ENCODE data around the gene CRTC1. TPM values are rescaled to one million over a fixed set of nuclear protein-coding genes. Genes with fewer than 3 reads are reported as not detected.

Gene CRTC1
- total and polyA plus RNA-seq, 9 donors, result 4.3 to 18.7 (median 14.7) TPM

GRCh38 chr19:18745012-18745735 lies 61.7 kb downstream of the CRTC1 start:
- 35% methylated on average over 15 of the region's 26 CpGs for WGBS (ENCODE audit: insufficient coverage)
- H3K27ac ChIP-seq (ENCODE audit: low read length), result peak overlapping the region; percentile 69
- H3K36me3 ChIP-seq (ENCODE audit: control insufficient read depth, insufficient read depth, low read length), result peaks cover 6% of the 10 kb centered on the region
- no peaks in the 10 kb centered on the region for H3K9me3 ChIP-seq (replicated peaks; ENCODE audit: control insufficient read depth, low read depth, low read length)
- H3K4me1 ChIP-seq (ENCODE audit: control insufficient read depth, insufficient read depth, low read length), result peaks cover 72% of the 10 kb centered on the region
- no peaks in the 10 kb centered on the region for H3K27me3 ChIP-seq (ENCODE audit: control insufficient read depth, insufficient read depth, low read length)
- DNase-seq, result peak; percentile 69
- H3K4me3 ChIP-seq (ENCODE audit: low read length), result no peak overlapping the region

GRCh38 chr19:18745931-18746330 lies 62.5 kb downstream of the CRTC1 start:
- Histone ChIP-seq H3K27ac (ENCODE audit: low read length) (peak overlapping the region; percentile 69), H3K36me3 (ENCODE audit: control insufficient read depth, insufficient read depth, low read length) (peaks cover 9% of the 10 kb centered on the region), H3K27me3 (ENCODE audit: control insufficient read depth, insufficient read depth, low read length) (no peaks in the 10 kb centered on the region), H3K4me3 (ENCODE audit: low read length) (no peak overlapping the region), H3K9me3 (replicated peaks; ENCODE audit: control insufficient read depth, low read depth, low read length) (no peaks in the 10 kb centered on the region), H3K4me1 (ENCODE audit: control insufficient read depth, insufficient read depth, low read length) (peaks cover 73% of the 10 kb centered on the region)
- WGBS (ENCODE audit: insufficient coverage), result 38% methylated on average over 5 of the region's 5 CpGs
- DNase-seq, result no peak

GRCh38 chr19:18746401-18747325 lies 63.2 kb downstream of the CRTC1 start:
- 15% methylated on average over 21 of the region's 29 CpGs for WGBS (ENCODE audit: insufficient coverage)

GRCh38 chr19:18749362-18750231 lies 66.1 kb downstream of the CRTC1 start:
- Histone ChIP-seq H3K36me3 (ENCODE audit: control insufficient read depth, insufficient read depth, low read length) (peaks cover 20% of the 10 kb centered on the region), H3K9me3 (replicated peaks; ENCODE audit: control insufficient read depth, low read depth, low read length) (no peaks in the 10 kb centered on the region), H3K27ac (ENCODE audit: low read length) (no peak overlapping the region), H3K4me1 (ENCODE audit: control insufficient read depth, insufficient read depth, low read length) (peaks cover 37% of the 10 kb centered on the region), H3K4me3 (ENCODE audit: low read length) (no peak overlapping the region), H3K27me3 (ENCODE audit: control insufficient read depth, insufficient read depth, low read length) (no peaks in the 10 kb centered on the region)
- no peak for DNase-seq
- WGBS (ENCODE audit: insufficient coverage), result 88% methylated on average over 20 of the region's 23 CpGs

More at GRCh38 chr19:18746401-18747325, 63.2 kb downstream of the CRTC1 start:
- Histone ChIP-seq H3K9me3 (replicated peaks; ENCODE audit: control insufficient read depth, low read depth, low read length) (no peaks in the 10 kb centered on the region), H3K4me1 (ENCODE audit: control insufficient read depth, insufficient read depth, low read length) (peaks cover 66% of the 10 kb centered on the region), H3K27ac (ENCODE audit: low read length) (peak overlapping the region; percentile 86), H3K4me3 (ENCODE audit: low read length) (no peak overlapping the region), H3K36me3 (ENCODE audit: control insufficient read depth, insufficient read depth, low read length) (peaks cover 11% of the 10 kb centered on the region), H3K27me3 (ENCODE audit: control insufficient read depth, insufficient read depth, low read length) (no peaks in the 10 kb centered on the region)
- peak; percentile 89 for DNase-seq

- H3K9me3 ChIP-seq (replicated peaks; ENCODE audit: control insufficient read depth, low read depth, low read length), result no peaks in the 10 kb centered on the region
- H3K27ac ChIP-seq (ENCODE audit: low read length), result no peak overlapping the region
- H3K27me3 ChIP-seq (ENCODE audit: control insufficient read depth, insufficient read depth, low read length), result no peaks in the 10 kb centered on the region
- no peak overlapping the region for H3K4me3 ChIP-seq (ENCODE audit: low read length)
- 40% methylated on average over 14 of the region's 19 CpGs for WGBS (ENCODE audit: insufficient coverage)
- peaks cover 29% of the 10 kb centered on the region for H3K4me1 ChIP-seq (ENCODE audit: control insufficient read depth, insufficient read depth, low read length)
- no peak for DNase-seq
- peaks cover 20% of the 10 kb centered on the region for H3K36me3 ChIP-seq (ENCODE audit: control insufficient read depth, insufficient read depth, low read length)
Measured at GRCh38 chr19:18750295-18750970, 67.0 kb downstream of the CRTC1 start.

GRCh38 chr19:18751571-18751970 lies 68.1 kb downstream of the CRTC1 start:
- Histone ChIP-seq H3K4me3 (ENCODE audit: low read length) (no peak overlapping the region), H3K27ac (ENCODE audit: low read length) (no peak overlapping the region), H3K9me3 (replicated peaks; ENCODE audit: control insufficient read depth, low read depth, low read length) (no peaks in the 10 kb centered on the region), H3K36me3 (ENCODE audit: control insufficient read depth, insufficient read depth, low read length) (peaks cover 26% of the 10 kb centered on the region), H3K4me1 (ENCODE audit: control insufficient read depth, insufficient read depth, low read length) (peaks cover 17% of the 10 kb centered on the region), H3K27me3 (ENCODE audit: control insufficient read depth, insufficient read depth, low read length) (no peaks in the 10 kb centered on the region)
- DNase-seq, result no peak
- WGBS (ENCODE audit: insufficient coverage), result 92% methylated on average over 7 of the region's 10 CpGs

GRCh38 chr19:18754501-18754900 lies 71.0 kb downstream of the CRTC1 start:
- Histone ChIP-seq H3K27ac (ENCODE audit: low read length) (no peak overlapping the region), H3K4me3 (ENCODE audit: low read length) (no peak overlapping the region), H3K4me1 (ENCODE audit: control insufficient read depth, insufficient read depth, low read length) (peaks cover 9% of the 10 kb centered on the region), H3K27me3 (ENCODE audit: control insufficient read depth, insufficient read depth, low read length) (no peaks in the 10 kb centered on the region), H3K36me3 (ENCODE audit: control insufficient read depth, insufficient read depth, low read length) (peaks cover 32% of the 10 kb centered on the region), H3K9me3 (replicated peaks; ENCODE audit: control insufficient read depth, low read depth, low read length) (no peaks in the 10 kb centered on the region)
- WGBS (ENCODE audit: insufficient coverage), result no CpG with 5 or more reads among the region's 4 CpGs
- DNase-seq, result no peak

- Histone ChIP-seq H3K27ac (ENCODE audit: low read length) (no peak overlapping the region), H3K27me3 (ENCODE audit: control insufficient read depth, insufficient read depth, low read length) (no peaks in the 10 kb centered on the region), H3K9me3 (replicated peaks; ENCODE audit: control insufficient read depth, low read depth, low read length) (no peaks in the 10 kb centered on the region), H3K36me3 (ENCODE audit: control insufficient read depth, insufficient read depth, low read length) (peaks cover 21% of the 10 kb centered on the region), H3K4me1 (ENCODE audit: control insufficient read depth, insufficient read depth, low read length) (peaks cover 12% of the 10 kb centered on the region), H3K4me3 (ENCODE audit: low read length) (no peak overlapping the region)
- DNase-seq, result no peak
- WGBS (ENCODE audit: insufficient coverage), result 86% methylated on average over 15 of the region's 16 CpGs
Measured at GRCh38 chr19:18756896-18757295, 73.4 kb downstream of the CRTC1 start.

- H3K27me3 ChIP-seq (ENCODE audit: control insufficient read depth, insufficient read depth, low read length), result no peaks in the 10 kb centered on the region
- no peak overlapping the region for H3K4me3 ChIP-seq (ENCODE audit: low read length)
- no peak overlapping the region for H3K27ac ChIP-seq (ENCODE audit: low read length)
- no peaks in the 10 kb centered on the region for H3K9me3 ChIP-seq (replicated peaks; ENCODE audit: control insufficient read depth, low read depth, low read length)
- DNase-seq, result no peak
- peaks cover 36% of the 10 kb centered on the region for H3K4me1 ChIP-seq (ENCODE audit: control insufficient read depth, insufficient read depth, low read length)
- WGBS (ENCODE audit: insufficient coverage), result 85% methylated on average over 15 of the region's 19 CpGs
- peaks cover 17% of the 10 kb centered on the region for H3K36me3 ChIP-seq (ENCODE audit: control insufficient read depth, insufficient read depth, low read length)
Measured at GRCh38 chr19:18759304-18759994, 76.0 kb downstream of the CRTC1 start.
